GM12878 (cell line): Measurements from ENCODE around the gene EPN3. TPM values are rescaled to one million over a fixed set of nuclear protein-coding genes. Genes with fewer than 3 reads are reported as not detected.

Experiments
- ATAC-seq: fragments of 200-7000 bp; cut with Tn5 transposase; 3 replicates; pipeline ENCODE4 v1.9.1; 2020; ENCODE audit warnings: mild to moderate bottlenecking, moderate library complexity
- BruUV-seq: library from RNA; stranded (reverse); fragments of 400-500 nt; replicated peaks from 2 replicates; lab custom pipeline; 2021; lab: Mats Ljungman, UMichigan
- CTCF ChIA-PET: fragments of 300-600 bp; sonication (Branson Sonifier 250); formaldehyde crosslinking; extraction: SDS; loops from one replicate; lab custom pipeline; 2021; ENCODE audit warnings: inconsistent platforms; lab: Yijun Ruan, JAX
- POLR2A ChIA-PET: fragments of 350-600 bp; formaldehyde crosslinking; extraction: SDS; loops from one replicate; lab custom pipeline; 2021; ENCODE audit warnings: inconsistent platforms; lab: Charles Lee
- RAD21 ChIA-PET: fragments of 300-600 bp; sonication (Branson Sonifier 250); formaldehyde crosslinking; loops from one replicate; lab custom pipeline; 2023; ENCODE audit warnings: antibody characterized with exemption; ENCODE audit not compliant: unreplicated experiment; lab: Charles Lee
- SMC1A ChIA-PET: fragments of 300-600 bp; sonication (Branson Sonifier 250); formaldehyde crosslinking; loops from one replicate; lab custom pipeline; 2023; ENCODE audit not compliant: unreplicated experiment, uncharacterized antibody; lab: Charles Lee
- DNase-seq: peaks from one replicate; pipeline ENCODE4 v3.0.0-alpha.2; 2011; ENCODE audit warnings: low read depth, low spot score
- FAIRE-seq: peaks from 3 replicates; lab custom pipeline; 2011; peaks lifted over from hg19 to GRCh38; lab: Jason Lieb, UNC
- H2AFZ ChIP-seq: 2 replicates; pipeline ENCODE4 v1.6.0; 2011; ENCODE audit warnings: low read depth, low read length, control low read depth; ENCODE audit not compliant: control insufficient read depth
- H3K27ac ChIP-seq: 2 replicates; pipeline ENCODE4 v1.5.1; 2011; ENCODE audit warnings: control low read depth; ENCODE audit not compliant: control insufficient read depth, insufficient read depth
- H3K27me3 ChIP-seq, 2 experiments: replicated peaks in 1 of 2; 2 replicates each; pipeline versions ENCODE4 v1.6.0 to v1.6.1; 2011; ENCODE audit warnings: low read length in 1 of 2; ENCODE audit not compliant: control insufficient read depth in 2 of 2, insufficient read depth in 2 of 2
- H3K36me3 ChIP-seq, 2 experiments: 2 replicates each; pipeline ENCODE4 v1.5.1; 2011; ENCODE audit warnings: low read length in 1 of 2; ENCODE audit not compliant: control insufficient read depth in 2 of 2, insufficient read depth in 2 of 2
- H3K4me1 ChIP-seq: 2 replicates; pipeline ENCODE4 v1.6.1; 2011; ENCODE audit warnings: mild to moderate bottlenecking, low read length, moderate library complexity, mixed read lengths; ENCODE audit not compliant: control insufficient read depth, insufficient read depth
- H3K4me2 ChIP-seq: 2 replicates; pipeline ENCODE4 v1.6.0; 2011; ENCODE audit warnings: control low read depth; ENCODE audit not compliant: control insufficient read depth, insufficient read depth
- H3K4me3 ChIP-seq: fragments of 200-600 bp; sonication (generic); 2 replicates; pipeline ENCODE4 v1.5.1; 2016
- H3K79me2 ChIP-seq: 2 replicates; pipeline ENCODE4 v1.6.0; 2011; ENCODE audit warnings: low read length; ENCODE audit not compliant: control insufficient read depth, insufficient read depth
- H3K9ac ChIP-seq: 2 replicates; pipeline ENCODE4 v1.8.0; 2011; ENCODE audit warnings: low read length, control low read depth, mixed read lengths; ENCODE audit not compliant: control insufficient read depth, insufficient read depth
- H3K9me3 ChIP-seq: replicated peaks from 3 replicates; pipeline ENCODE4 v1.5.1; 2011; ENCODE audit warnings: mild to moderate bottlenecking, low read length; ENCODE audit not compliant: control insufficient read depth, insufficient read depth
- H4K20me1 ChIP-seq: 2 replicates; pipeline ENCODE4 v1.6.0; 2011; ENCODE audit not compliant: control insufficient read depth, insufficient read depth
- FOS ChIP-seq: IDR thresholded peaks from 3 replicates; pipeline ENCODE4 v1.6.1; 2011; ENCODE audit warnings: borderline replicate concordance; ENCODE audit not compliant: insufficient read length; ENCODE audit errors: extremely low read depth
- IRF4 ChIP-seq: IDR thresholded peaks from 2 replicates; pipeline ENCODE4 v1.6.1; 2011; ENCODE audit warnings: low read depth, low read length
- JUND ChIP-seq: IDR thresholded peaks from 2 replicates; pipeline ENCODE4 v1.6.1; 2012; ENCODE audit warnings: low read depth, mild to moderate bottlenecking, low read length, improper control_type of control experiment, moderate library complexity
- MEF2A ChIP-seq: IDR thresholded peaks from 2 replicates; pipeline ENCODE4 v1.6.1; 2011; ENCODE audit warnings: low read depth, mild to moderate bottlenecking, low read length, moderate library complexity; ENCODE audit not compliant: insufficient read depth
- NBN ChIP-seq: fragments of 450-650 bp; IDR thresholded peaks from 2 replicates; pipeline ENCODE4 v1.6.1; 2016
- NFIC ChIP-seq: IDR thresholded peaks from 2 replicates; pipeline ENCODE4 v1.6.1; 2012; ENCODE audit warnings: low read depth, mild to moderate bottlenecking, inconsistent platforms, low read length, moderate library complexity
- RAD21 ChIP-seq: IDR thresholded peaks from 2 replicates; pipeline ENCODE4 v1.6.1; 2011; ENCODE audit warnings: mild to moderate bottlenecking, low read depth, low read length, moderate library complexity; ENCODE audit not compliant: insufficient read depth
- TBL1XR1 ChIP-seq: IDR thresholded peaks from 2 replicates; pipeline ENCODE4 v1.6.1; 2012; ENCODE audit warnings: low read depth, low read length, improper control_type of control experiment
- WGBS: methylation state at CpG from one replicate; pipeline ENCODE4 v1.1.6; 2016; ENCODE audit warnings: low lambda C conversion rate; ENCODE audit not compliant: insufficient replicate concordance, insufficient coverage; ENCODE audit errors: missing lambda C conversion rate; 5-methylcytosine and 5-hydroxymethylcytosine counted together
- in situ Hi-C: fragments of 300-500 bp; cut with MboI; formaldehyde crosslinking; loops from 9 replicates; pipeline ENCODE4 v1.14.3; 2018; ENCODE audit warnings: mixed read lengths
- intact Hi-C: fragments of 100-400 bp; cut with micrococcal nuclease; formaldehyde crosslinking; loops from one replicate; pipeline ENCODE4 v1.14.2; 2022; ENCODE audit not compliant: unreplicated experiment
- polyA plus RNA-seq, 11 experiments: library from polyadenylated mRNA; depleted of rRNA in 4 of 11; unstranded in 6 of 11; stranded (reverse) in 5 of 11; fragments of >200 nt; fragmentation: Nextera tagmentation in 4 of 11; fragmentation: Illumina TruSeq in 1 of 11; extraction: Ambion mirVana in 4 of 11; extraction: Trizol in 1 of 11; gene quantifications; 1 replicate in 1 of 11; 2 replicates in 10 of 11; pipeline versions ENCODE4 v1.2.1 to v1.2.3, GENCODE V29; 2011 to 2016; ENCODE audit warnings: inconsistent platforms in 2 of 11, missing spikeins in 2 of 11, low read depth in 1 of 11
- total RNA-seq, 4 experiments: library from RNA; depleted of rRNA in 3 of 4; stranded (reverse); fragments of >200 nt in 3 of 4; fragmentation: Illumina TruSeq in 1 of 4; extraction: Trizol in 1 of 4; gene quantifications; 2 replicates each; pipeline versions ENCODE4 v1.2.1 to v1.2.3, GENCODE V29; 2013 to 2021
- TF ChIP-seq, protein P1 (sequence below): fragments of 450-650 bp; IDR thresholded peaks from 2 replicates; pipeline ENCODE4 v1.6.1; 2017; ENCODE audit warnings: antibody characterized with exemption, mild to moderate bottlenecking, moderate library complexity
- TF ChIP-seq, protein P2 (sequence below): fragments of 450-650 bp; IDR thresholded peaks from 2 replicates; pipeline ENCODE4 v1.6.1; 2016; ENCODE audit warnings: mild to moderate bottlenecking
- TF ChIP-seq, protein P3 (sequence below): IDR thresholded peaks from 2 replicates; pipeline ENCODE4 v1.6.1; 2012; ENCODE audit warnings: mild to moderate bottlenecking, low read depth, low read length

EPN3 gene
- total and polyA plus RNA-seq, 10 of the 15 experiments (the other 5 are each of a cell fraction or from before 2014, with no cell fraction given): 0.04 to 0.07 TPM; not detected in 8

DNA sequence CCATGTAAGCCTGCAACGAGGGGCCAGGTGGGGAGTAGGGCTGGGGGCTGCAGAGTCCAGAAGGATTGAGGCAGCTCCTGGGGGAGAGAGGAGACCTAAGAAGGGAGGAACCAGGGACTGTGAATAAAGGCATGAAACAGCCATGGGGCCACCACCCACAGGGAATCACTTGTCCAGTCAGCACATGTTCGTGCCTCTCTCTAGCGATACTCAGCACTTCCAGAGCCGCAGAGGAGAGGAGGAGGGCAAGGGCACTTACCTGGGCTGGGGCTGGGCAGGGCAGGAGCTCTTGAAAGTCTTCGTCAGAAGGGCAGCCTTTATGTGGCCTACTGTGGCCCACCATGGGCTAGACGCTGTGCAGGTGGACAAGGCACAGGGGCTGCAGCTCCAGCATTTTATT lies 52.2 kb downstream of the EPN3 start (continued):
- TF ChIP-seq TBL1XR1 (no peak), FOS (no peak), RAD21 (no peak)

DNA sequence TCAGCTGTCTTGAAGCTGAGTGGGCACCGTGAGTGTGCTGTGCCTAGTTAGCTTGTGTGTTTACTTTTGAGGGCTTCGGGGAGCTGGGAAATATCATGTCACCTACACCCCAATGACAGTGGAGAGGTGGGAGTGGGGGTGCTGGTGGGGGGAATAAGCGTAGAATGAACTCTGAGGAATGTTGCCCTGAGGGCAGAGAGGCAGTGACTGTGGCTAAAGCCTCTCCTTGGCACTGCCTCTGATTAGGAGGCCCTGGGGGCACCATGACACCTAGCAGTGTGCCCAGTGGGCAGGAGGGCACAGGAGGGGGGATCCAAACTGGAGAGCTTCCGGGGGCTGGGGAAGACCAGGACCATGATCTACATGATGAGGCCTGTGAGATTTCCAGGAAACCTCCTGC lies 52.8 kb downstream of the EPN3 start:
- ATAC-seq (no peak), DNase-seq (no peak), FAIRE-seq (no peak)
- no peaks in the 10 kb centered on the region for H3K4me1 ChIP-seq
- BruUV-seq: no TSS peak
- no peaks in the 10 kb centered on the region for H3K36me3 ChIP-seq
- H4K20me1 ChIP-seq: no peaks in the 10 kb centered on the region
- H2AFZ ChIP-seq: no peak overlapping the region
- no peak overlapping the region for H3K27ac ChIP-seq
- H3K9me3 ChIP-seq: no peaks in the 10 kb centered on the region
- ChIA-PET RAD21 (no interaction called here), POLR2A (no interaction called here), SMC1A (no interaction called here), CTCF (interaction anchor here (1.0 to 1.1 kb wide), 2 partner anchors 10 to 28 kb away, joined by 3 read pairs; no protein-coding TSS in a partner anchor)
- peaks cover 2 to 4% of the 10 kb centered on the region in 2 experiments; a peak in 2 of 4 replicates for H3K27me3 ChIP-seq
- no peak overlapping the region for H3K4me3 ChIP-seq
- intact Hi-C loops: no loop called here
- H3K79me2 ChIP-seq: no peaks in the 10 kb centered on the region
- H3K9ac ChIP-seq: no peak overlapping the region
- WGBS: 11% methylated on average over 4 of the region's 4 CpGs
- in situ Hi-C loops: no loop called here
- no peak overlapping the region for H3K4me2 ChIP-seq
- no peak for TF ChIP-seq JUND
- no peak for TF ChIP-seq NFIC
- TF ChIP-seq, protein P1, sequence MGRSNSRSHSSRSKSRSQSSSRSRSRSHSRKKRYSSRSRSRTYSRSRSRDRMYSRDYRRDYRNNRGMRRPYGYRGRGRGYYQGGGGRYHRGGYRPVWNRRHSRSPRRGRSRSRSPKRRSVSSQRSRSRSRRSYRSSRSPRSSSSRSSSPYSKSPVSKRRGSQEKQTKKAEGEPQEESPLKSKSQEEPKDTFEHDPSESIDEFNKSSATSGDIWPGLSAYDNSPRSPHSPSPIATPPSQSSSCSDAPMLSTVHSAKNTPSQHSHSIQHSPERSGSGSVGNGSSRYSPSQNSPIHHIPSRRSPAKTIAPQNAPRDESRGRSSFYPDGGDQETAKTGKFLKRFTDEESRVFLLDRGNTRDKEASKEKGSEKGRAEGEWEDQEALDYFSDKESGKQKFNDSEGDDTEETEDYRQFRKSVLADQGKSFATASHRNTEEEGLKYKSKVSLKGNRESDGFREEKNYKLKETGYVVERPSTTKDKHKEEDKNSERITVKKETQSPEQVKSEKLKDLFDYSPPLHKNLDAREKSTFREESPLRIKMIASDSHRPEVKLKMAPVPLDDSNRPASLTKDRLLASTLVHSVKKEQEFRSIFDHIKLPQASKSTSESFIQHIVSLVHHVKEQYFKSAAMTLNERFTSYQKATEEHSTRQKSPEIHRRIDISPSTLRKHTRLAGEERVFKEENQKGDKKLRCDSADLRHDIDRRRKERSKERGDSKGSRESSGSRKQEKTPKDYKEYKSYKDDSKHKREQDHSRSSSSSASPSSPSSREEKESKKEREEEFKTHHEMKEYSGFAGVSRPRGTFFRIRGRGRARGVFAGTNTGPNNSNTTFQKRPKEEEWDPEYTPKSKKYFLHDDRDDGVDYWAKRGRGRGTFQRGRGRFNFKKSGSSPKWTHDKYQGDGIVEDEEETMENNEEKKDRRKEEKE: no peak
- no peak for TF ChIP-seq IRF4
- TF ChIP-seq, protein P2, sequence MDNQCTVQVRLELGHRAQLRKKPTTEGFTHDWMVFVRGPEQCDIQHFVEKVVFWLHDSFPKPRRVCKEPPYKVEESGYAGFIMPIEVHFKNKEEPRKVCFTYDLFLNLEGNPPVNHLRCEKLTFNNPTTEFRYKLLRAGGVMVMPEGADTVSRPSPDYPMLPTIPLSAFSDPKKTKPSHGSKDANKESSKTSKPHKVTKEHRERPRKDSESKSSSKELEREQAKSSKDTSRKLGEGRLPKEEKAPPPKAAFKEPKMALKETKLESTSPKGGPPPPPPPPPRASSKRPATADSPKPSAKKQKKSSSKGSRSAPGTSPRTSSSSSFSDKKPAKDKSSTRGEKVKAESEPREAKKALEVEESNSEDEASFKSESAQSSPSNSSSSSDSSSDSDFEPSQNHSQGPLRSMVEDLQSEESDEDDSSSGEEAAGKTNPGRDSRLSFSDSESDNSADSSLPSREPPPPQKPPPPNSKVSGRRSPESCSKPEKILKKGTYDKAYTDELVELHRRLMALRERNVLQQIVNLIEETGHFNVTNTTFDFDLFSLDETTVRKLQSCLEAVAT: no peak
- TF ChIP-seq MEF2A: no peak
- TF ChIP-seq NBN: no peak
- TF ChIP-seq, protein P3, sequence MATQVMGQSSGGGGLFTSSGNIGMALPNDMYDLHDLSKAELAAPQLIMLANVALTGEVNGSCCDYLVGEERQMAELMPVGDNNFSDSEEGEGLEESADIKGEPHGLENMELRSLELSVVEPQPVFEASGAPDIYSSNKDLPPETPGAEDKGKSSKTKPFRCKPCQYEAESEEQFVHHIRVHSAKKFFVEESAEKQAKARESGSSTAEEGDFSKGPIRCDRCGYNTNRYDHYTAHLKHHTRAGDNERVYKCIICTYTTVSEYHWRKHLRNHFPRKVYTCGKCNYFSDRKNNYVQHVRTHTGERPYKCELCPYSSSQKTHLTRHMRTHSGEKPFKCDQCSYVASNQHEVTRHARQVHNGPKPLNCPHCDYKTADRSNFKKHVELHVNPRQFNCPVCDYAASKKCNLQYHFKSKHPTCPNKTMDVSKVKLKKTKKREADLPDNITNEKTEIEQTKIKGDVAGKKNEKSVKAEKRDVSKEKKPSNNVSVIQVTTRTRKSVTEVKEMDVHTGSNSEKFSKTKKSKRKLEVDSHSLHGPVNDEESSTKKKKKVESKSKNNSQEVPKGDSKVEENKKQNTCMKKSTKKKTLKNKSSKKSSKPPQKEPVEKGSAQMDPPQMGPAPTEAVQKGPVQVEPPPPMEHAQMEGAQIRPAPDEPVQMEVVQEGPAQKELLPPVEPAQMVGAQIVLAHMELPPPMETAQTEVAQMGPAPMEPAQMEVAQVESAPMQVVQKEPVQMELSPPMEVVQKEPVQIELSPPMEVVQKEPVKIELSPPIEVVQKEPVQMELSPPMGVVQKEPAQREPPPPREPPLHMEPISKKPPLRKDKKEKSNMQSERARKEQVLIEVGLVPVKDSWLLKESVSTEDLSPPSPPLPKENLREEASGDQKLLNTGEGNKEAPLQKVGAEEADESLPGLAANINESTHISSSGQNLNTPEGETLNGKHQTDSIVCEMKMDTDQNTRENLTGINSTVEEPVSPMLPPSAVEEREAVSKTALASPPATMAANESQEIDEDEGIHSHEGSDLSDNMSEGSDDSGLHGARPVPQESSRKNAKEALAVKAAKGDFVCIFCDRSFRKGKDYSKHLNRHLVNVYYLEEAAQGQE: no peak
